HG03139 (cell line): Measurements from ENCODE around the gene PPP3R2.

Experiments
- ATAC-seq: cut with Tn5 transposase; IDR thresholded peaks from one replicate; pipeline ENCODE4 v1.9.1; 2021; ENCODE audit not compliant: unreplicated experiment

PPP3R2 gene, protein sequence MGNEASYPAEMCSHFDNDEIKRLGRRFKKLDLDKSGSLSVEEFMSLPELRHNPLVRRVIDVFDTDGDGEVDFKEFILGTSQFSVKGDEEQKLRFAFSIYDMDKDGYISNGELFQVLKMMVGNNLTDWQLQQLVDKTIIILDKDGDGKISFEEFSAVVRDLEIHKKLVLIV

DNA sequence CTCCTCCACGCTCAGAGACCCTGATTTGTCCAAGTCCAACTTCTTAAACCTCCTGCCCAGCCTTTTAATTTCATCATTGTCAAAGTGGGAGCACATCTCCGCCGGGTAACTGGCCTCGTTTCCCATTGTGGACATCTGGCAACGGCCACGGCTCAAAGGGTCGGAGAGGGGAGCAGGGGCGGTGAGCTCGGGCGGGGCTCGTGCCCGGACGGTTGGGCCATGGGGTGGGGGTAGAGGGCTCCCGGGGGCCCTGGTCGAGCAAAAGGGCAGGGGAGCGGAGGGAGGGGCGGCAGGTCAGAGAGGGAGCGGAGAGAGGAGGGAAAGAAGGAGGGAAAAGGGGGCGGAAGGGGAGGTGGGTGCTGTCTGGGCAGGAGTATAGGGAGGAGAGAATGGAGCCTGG is at the start of gene PPP3R2:
Gene PPP3R2 (minus strand): TSS at position 174 of the 400 bp plus-strand sequence. CDS start 48 bp downstream, at position 126.
- ATAC-seq: no peak

DNA sequence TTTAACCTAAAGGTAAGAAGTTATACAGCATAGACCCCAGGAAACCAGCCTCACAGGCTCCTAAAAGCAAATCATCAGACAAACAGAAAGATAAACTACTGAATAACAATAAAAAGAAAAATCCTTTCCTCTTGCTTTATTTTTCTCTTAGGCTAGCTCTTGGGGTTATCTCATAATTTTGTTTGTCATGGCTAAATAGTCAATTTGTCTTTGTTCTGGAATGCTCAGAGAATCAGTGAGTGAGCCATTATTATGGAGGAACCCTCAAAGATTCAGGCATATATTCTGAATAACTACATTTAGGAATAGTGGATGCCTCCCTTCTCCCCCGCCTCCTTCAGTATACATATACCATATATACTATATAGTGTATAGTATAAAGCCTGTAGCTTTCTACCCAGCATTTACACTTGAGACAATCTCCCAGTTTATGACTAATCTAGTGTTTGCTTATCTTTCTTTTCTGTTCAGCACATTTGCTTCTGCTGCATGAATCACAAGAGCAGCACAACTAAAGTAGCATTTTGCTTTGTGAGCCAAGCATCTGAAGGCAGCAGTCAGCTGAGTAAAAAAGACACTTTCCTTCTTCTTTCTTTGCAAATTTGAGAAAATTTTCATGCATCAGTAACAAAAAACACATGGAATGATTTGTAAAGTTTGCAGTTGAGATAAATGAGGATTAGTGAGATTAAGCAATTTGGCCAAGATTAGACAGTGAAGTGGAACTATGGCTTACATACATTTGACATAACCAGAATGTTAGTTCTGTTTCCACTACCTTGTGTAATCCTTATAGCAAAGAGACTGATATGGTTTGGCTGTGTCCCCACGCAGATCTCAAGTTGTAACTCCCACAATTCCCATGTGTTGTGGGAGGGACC is 45.3 kb upstream of the PPP3R2 start:
- ATAC-seq: no peak

DNA sequence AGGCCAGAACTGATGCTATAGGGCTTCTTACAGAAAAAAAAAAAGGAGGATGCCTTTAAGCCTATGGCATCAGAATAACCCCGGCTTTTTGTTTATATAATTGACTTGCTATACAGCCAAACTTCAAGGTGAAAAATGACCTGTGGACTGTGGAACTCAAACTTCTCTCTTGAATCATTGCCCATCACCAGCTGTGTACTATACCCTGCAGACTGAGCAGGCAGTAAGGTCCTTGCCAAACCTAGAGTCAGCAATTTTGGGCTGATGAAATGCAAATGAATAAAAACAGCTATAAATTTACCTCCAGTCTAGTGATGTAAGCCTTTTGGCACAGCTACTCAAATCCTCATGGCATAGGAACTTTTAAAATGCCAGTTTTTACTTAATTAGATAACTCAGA is 44.5 kb upstream of the PPP3R2 start:
- no peak for ATAC-seq

DNA sequence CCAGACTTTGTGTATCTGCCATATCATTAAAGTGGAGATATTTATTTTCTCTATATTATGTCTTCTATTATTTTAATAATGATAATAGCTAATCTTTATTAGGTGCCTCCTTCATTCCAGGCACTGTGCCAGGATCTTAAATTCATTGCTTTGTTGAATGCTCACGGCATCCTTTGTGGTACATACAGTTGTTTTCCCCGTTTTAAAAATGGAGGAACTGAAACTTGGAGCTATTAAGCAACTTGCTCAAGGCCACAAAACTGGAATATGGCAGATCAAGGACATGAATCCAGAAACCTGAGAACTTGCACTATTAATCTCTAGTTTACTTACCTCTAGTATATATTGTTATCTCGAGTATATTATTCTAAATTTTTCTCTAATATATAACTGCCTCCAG is 41.5 kb upstream of the PPP3R2 start:
- no peak for ATAC-seq

DNA sequence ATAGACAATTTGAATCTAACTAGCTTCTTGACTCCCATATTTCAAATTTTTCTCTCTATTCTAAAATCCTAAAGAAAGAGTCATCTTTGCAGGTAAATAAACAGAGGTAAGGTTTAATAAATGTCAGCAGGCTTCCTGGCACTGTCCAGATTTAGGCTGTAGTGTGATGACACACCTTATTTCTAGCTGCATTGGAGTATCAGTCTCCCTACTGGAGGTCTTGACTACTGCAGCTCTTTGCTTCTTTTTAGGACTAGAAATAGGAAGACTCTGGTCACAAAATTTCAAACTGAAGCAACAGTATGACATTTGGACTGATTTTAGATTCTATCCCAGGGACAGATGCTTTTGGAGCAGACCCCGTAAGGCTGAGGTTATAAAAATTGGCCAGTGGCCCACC is 40.7 kb upstream of the PPP3R2 start:
- no peak for ATAC-seq

DNA sequence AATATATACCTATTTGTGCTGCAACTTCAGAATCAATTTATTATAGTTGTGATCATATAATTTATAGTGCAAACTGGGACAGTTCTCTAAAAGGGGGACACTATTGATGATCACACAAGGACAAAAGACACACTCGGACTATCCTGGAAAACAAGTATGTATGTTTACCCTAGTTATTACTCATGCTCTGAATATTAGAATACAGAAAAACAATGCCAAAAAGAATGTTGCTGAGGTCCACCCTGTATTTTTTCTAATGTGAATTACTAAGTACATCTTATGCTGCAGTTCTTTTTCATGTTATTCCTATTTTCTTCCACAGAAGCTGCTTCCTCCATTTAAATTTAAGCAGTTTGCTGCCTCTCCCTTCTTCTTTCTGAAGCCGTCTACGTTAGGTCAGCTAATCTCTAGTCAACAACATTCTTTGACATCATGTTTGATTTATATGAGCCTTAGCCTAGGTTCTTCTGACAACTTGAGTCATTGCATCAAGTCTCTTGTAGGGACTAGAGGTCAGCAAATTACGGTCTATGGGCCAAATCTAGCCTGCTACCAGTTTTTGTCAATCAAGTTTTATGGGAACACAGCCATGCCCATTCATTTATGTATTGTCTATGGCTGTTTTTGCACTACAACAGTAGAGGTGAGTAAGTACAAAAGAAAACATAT is 40.1 kb upstream of the PPP3R2 start:
- ATAC-seq: no peak

DNA sequence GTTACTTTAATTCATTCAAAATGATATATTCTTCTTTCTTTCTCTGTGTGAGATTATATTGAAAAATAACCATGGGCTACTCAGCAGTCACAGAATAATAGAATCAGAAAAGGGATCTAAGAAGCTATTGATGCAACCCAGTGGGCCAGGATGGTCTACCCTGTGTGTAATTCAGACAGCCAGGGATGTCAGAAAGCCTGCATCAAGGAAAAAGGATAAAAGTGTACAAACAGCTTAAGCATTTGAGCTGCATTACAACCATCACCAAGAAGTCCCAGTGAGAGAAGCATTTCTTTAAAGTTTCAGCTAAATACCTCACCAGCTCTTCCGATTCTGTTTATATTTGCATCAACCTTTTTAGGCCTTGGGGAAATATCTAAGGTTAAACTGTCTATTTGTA is 37.8 kb upstream of the PPP3R2 start:
- no peak for ATAC-seq

DNA sequence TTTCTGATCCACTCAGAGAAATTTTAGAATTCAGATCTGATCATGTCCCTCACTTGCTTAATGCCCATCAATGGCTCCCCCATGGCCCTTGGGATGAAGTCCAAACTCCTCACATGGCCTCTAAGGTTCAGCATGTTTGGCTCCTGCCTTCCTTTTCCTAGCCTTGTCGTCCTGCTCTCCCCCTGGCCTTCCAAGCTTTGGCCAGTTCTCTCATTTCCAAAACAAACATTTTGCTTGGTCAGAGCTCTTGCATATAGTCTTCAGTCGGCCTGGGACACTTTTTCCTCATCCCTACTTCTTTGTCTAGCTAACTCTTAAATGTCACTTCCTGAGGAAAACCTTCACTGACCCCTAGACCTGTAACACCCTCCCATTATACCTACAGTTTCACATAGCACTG is 37.1 kb upstream of the PPP3R2 start:
- no peak for ATAC-seq

DNA sequence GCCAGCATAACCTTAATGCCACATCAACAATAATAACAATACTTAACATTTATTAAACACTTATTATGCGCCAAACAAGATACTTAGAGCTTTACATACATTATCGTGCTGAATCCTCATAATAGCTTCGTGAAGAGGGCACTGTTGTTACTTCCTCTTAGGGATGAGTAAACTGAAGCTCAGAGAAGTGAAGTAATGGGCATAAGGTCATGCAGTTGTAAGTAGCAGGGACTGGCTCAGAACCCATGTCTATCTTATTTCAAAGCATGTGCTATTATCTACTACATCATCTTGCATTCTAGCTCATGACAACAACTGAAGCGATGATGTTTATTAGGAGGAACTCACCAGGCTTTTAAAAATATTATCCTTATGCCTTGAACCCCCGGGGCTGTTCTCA is 34.9 kb upstream of the PPP3R2 start:
- ATAC-seq: no peak

DNA sequence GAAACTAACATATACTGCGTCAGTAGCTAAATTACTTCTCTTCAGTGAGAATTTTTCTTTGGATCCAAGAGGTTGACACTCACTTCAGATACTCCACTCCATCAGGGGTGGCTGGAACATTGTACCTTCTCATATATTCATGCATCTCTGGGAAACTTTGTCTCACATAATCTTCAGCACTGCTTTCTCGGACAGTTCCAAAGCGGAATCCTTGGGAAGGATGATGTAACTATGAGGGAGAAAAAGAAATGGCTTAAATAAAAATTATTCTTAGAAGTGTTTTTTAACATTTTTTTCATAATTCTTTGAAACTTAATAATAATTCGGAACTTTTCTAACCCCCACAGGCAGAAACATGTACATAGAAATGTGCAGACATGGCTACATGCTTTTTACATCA is 33.4 kb upstream of the PPP3R2 start:
- ATAC-seq: no peak

DNA sequence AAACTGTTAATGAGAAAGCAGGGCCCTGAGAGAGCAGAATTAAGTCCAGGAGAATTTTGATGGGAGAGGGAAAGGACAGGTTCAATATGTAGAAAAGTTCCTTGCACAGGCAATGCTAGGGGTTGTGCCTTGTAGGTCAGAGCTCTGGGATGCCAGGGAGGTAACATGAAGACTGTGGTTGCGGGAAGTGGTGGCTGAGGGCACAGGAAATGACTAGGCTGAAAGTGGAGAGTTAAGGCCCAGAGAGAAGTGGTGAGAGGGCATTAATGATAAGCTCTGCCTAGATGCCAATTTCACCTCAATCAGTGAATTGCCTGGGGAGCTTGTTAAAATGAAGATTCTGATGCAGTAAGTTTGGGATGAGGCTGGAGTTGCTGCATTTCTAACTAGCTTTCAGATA is 31.5 kb upstream of the PPP3R2 start:
- no peak for ATAC-seq

DNA sequence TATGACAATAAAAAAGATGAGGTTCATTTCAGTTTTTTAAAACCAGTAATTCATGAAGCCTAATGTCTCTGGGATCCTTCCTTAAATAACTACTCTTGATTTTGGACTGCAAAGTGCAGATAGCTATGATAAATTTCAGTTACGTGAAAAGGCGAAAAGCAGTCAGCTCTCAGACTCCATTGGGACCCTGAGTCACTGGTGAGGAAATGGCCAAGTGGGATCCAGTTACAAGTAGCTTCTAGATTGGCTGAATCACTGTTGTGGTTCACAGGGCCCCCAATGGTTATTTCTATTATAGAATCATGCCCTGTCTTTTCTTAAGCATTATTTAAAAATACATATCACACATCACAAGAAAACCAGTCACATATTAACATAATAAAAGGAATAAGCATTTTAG is 31.1 kb upstream of the PPP3R2 start:
- ATAC-seq: no peak

DNA sequence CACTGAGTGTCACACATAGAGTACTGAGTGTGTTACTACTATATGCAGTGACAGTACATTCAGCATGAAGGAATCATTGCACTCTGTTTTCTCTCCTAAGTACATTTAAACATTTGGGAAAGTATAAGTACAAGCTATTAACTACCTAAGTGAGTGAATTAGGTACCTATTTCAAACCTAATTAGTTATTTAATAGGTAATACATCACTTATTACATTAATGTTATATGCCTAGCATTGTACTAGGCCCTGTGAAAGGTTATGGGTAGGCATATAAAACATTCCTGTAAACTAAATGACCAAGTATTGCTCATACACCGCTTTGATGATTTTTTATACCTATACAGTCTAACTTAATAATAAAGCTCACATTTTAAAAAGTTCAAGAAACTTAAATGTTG is 25.7 kb upstream of the PPP3R2 start:
- ATAC-seq: no peak

DNA sequence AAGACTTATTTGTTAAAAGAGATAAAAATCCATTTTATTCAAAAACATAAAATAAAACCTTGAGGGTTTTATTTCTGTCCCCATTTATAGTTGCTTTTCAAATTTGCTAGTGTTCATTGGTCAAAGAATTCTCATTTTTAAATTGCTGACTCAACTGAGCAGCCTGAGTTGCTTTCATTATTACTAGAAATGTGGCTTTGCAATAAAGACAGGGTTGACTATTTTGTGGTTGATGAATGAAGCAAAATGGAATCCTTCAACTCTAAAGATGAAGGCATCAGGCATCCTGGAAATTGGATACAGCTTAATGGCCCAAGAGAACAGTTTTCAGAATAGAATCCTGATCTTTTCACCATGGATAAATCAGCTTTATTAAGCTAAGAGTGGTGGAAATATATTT is 23.9 kb upstream of the PPP3R2 start:
- ATAC-seq: no peak

DNA sequence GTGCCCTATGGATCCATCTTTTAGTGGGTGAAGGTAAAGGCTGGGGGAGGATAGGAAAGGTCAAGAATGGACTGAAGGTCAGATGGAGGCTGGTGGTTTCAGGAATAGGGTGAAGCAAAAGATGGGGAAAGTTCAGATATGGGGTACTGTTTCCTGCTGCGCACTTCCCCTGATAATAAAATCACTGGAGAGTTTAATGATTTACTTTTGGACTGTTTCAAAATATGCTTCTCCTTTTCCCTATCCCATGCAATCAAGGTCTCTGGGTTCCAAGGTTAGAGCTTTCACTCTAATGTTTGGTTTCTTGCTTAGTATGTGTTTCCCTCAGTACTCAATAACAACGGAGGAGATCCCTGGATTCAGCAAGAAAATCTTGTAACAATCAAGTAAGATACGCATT is 10.8 kb upstream of the PPP3R2 start:
- ATAC-seq: no peak

DNA sequence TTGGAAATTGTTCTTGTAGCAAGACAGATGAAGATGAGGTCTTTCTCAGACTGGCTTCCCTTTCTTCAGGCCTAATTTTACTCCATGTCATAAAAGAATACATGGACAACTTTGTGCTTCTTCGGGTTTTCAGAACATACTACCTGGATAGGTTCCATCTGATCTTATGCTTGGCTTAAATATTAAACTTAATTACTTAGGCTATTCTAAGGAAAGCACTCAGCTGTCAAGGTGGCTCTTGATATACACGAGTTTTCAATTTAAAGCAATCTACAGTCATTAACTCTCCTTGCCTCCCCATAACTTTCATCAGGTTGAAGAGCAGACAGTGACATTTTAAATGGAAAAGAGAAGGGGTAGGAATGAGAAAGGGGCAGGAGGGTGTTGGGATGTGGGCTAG is 9.5 kb upstream of the PPP3R2 start:
- no peak for ATAC-seq

DNA sequence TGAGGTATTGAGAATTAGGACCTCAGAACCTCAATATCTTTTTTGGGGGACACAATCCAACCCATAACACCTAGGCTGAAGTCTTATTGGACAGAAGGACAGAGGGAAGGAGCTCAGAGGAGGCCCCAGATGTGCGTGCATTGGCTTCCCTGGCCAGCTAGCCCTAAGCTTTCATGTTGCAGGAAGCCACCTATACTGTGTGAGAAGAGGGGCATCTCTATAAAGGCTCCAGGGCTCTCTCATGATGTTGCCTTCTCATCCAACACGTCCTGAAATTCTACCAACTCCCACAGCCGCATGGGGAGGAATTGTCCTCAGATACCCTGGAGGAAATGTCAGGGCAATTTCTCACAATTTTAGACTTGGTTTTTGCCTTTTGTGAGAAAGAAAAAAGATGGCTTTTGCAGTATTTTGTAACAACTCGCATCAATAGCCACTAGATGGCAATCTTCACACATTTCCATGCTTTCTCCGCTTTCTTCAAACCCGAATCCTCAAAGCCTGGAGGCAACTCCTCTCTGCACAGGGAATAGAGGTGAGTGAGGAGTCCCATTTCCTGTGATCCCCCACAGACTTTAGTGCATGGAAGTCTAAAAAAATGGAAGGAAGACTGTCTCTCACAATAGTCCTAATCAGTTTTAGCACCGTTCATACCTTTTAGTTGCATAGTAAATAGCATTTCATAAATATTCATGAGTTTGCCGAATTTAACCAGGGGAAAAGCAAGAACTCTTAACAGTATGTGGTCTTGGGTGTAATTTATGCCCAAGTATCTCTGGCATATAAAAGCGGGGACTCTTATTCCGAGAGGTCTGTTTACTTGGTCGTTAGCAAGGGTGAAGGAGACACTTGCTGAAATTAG is 7.4 kb upstream of the PPP3R2 start:
- no peak for ATAC-seq

DNA sequence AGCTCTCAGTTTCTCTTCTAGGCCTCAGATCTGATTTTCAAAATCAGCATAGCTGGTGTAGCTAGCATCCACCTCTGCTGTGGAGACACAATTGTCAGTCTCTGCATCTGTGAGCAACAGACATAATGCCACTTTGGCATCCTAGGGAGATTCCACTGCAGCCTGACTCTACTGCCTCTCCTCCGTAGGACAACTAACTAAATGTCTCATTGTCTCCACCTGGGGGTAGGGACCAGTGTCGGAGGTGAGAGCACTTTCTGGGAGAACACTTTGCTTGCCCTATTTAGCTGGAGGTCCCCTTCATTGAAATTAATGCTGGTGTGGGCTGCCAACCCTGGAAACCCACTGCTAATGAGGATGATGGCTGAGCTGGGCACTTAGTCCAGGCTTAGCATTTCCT is 1.4 kb downstream of the PPP3R2 start:
- ATAC-seq: no peak

DNA sequence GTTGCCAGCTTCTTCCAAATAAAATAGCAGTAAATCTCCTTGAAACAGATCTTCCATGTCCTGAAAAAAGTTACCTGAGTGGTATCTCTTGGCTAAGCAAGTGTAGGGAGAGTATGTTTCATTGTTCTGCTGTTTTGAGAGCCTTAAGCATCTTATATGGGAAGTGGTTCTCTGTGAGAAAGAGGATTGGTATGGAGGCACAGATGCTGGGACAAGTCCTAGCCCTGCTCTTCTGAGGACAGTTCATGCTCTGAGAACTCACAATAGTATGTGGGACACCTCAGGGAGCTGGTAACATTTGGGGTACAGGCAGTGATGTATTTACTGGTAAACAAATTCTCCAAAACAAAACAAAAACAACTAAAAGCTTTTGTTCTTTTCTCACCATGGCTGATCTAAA is 2.0 kb downstream of the PPP3R2 start:
- ATAC-seq: no peak

DNA sequence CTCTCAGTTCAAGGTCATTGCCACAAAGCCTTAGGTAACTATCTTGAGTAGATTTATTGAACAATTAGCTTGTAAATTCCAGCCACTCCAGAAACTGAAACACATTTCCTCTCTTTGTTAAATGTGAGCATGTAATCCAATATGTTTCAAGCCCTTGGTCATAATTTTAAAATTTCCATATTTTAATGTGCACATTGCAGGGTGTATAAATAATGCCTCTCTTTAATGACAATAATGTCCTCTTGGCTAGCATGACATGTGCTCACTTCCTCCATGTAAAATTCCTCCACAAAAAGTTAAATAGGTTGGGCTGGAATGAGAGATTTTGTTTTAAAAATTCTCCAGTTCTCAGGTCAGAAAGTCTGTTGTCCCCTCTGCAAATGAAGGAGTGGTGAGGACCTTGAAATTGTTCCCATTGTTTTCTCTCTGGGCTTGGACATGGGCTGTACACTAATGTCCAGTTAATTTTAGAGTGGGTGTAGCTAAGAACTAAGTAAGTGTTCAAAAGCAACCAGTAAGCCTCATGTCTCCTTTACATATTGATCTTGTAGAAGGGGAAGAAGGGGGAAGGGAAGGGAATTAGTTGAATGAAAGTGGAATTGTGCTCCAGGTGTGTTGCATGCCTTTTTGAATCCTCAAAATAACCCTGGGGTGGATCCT is 2.9 kb downstream of the PPP3R2 start:
- ATAC-seq: no peak

DNA sequence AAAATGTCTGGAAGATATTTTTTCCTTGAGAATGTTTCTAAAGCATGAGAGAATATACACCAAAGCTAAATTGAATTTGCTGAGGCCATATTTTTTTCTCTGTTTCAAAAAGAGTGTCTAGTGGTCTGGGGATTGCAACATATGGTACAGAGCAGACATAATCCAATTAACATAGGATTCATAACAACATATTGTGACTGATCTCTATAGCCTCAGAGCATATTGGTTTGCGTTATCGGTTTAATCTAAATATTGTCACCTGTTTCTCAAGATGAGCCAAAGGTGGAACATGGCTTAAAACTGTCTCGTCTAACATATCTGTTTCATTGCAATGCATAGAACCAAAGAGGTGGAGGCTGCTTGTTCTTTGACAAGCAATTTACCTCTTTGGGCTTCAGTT is 3.9 kb downstream of the PPP3R2 start:
- no peak for ATAC-seq
